Esophagus muscularis mucosa (tissue), 4 donors: ENCODE measurements around the gene RPA3. TPM values are rescaled to one million over a fixed set of nuclear protein-coding genes. Genes with fewer than 3 reads are reported as not detected.

Experiments used
- DNase-seq: peaks from one replicate; pipeline ENCODE4 v3.0.0-alpha.2; 2017; ENCODE audit errors: extremely low spot score
- H3K27ac ChIP-seq, 4 donors: fragments of 200-600 bp; sonication (generic); replicated peaks in 1 of 4; 1 replicate in 3 of 4; 2 replicates in 1 of 4; pipeline ENCODE4 v1.5.1; 2016 to 2019; ENCODE audit warnings: mild to moderate bottlenecking in 1 of 4
- H3K27me3 ChIP-seq, 4 donors: fragments of 200-600 bp; sonication (generic); one replicate each; pipeline versions ENCODE4 v1.5.1 to v1.6.0; 2016 to 2019
- H3K36me3 ChIP-seq, 4 donors: fragments of 200-600 bp; sonication (generic); one replicate each; pipeline ENCODE4 v1.5.1; 2016 to 2019
- H3K4me1 ChIP-seq, 4 donors: fragments of 200-600 bp; sonication (generic); one replicate each; pipeline ENCODE4 v1.5.1; 2016 to 2019
- H3K4me3 ChIP-seq, 4 donors: fragments of 200-600 bp; sonication (generic); 1 replicate in 2 of 4; 2 replicates in 2 of 4; pipeline ENCODE4 v1.5.1; 2016 to 2019; ENCODE audit warnings: mild to moderate bottlenecking in 4 of 4, moderate library complexity in 1 of 4
- H3K9me3 ChIP-seq, 4 donors: fragments of 200-600 bp; sonication (generic); 1 replicate in 3 of 4; 2 replicates in 1 of 4; pipeline ENCODE4 v1.5.1; 2016 to 2019
- CTCF ChIP-seq, 3 experiments: fragments of 200-600 bp in 2 of 3; fragments of 450-650 bp in 1 of 3; sonication (generic) in 2 of 3; IDR thresholded peaks; one replicate each; pipeline ENCODE4 v1.5.1; 2017 to 2019; ENCODE audit warnings: antibody characterized with exemption in 3 of 3, mild to moderate bottlenecking in 2 of 3, moderate library complexity in 1 of 3
- EP300 ChIP-seq: sonication (generic); formaldehyde crosslinking; IDR thresholded peaks from one replicate; pipeline ENCODE4 v1.6.1; 2017; ENCODE audit warnings: antibody characterized with exemption
- POLR2A ChIP-seq: fragments of 450-650 bp; IDR thresholded peaks from one replicate; pipeline ENCODE4 v1.6.1; 2017; ENCODE audit warnings: antibody characterized with exemption, moderate library complexity, mild to moderate bottlenecking, low read depth
- POLR2AphosphoS5 ChIP-seq, 2 donors: sonication (generic); formaldehyde crosslinking; IDR thresholded peaks; one replicate each; pipeline ENCODE4 v1.6.1; 2017; ENCODE audit warnings: antibody characterized with exemption in 2 of 2
- WGBS: methylation state at CpG from one replicate; pipeline ENCODE4 v1.1.5; 2018; 5-methylcytosine and 5-hydroxymethylcytosine counted together
- intact Hi-C: fragments of 100-400 bp; cut with DNase I; formaldehyde crosslinking; loops from one replicate; pipeline ENCODE4 v1.15.1; 2023
- total RNA-seq, 4 donors: library from RNA; depleted of rRNA; stranded (reverse); fragments of >200 nt; gene quantifications; one replicate each; pipeline versions ENCODE4 v1.1.0 to v1.2.1, GENCODE V29; 2016

Gene RPA3
- total RNA-seq, 4 donors from 2014 or later, result 11.5 to 22.0 (median 16.3) TPM

GRCh38 chr7:7675686-7676085, 42.7 kb downstream of the RPA3 start:
- no peaks in the 10 kb centered on the region for H3K9me3 ChIP-seq
- intact Hi-C loops, result no loop called here
- WGBS, result 74% methylated on average over 6 of the region's 6 CpGs
- no peak overlapping the region for H3K27ac ChIP-seq
- no peaks in the 10 kb centered on the region for H3K27me3 ChIP-seq
- TF ChIP-seq POLR2AphosphoS5 (IDR thresholded peaks at IDR 0.05) (no peak), EP300 (no peak), POLR2A (no peak), CTCF (IDR thresholded peaks at IDR 0.05) (no peak)
- peaks cover 0 to 15% (median 7%) of the 10 kb centered on the region in 4 donors for H3K36me3 ChIP-seq
- peaks cover 0 to 9% (median 4%) of the 10 kb centered on the region in 4 donors for H3K4me1 ChIP-seq
- no peak overlapping the region for H3K4me3 ChIP-seq
- DNase-seq, result no peak

GRCh38 chr7:7673240-7673550, 45.2 kb downstream of the RPA3 start:
- intact Hi-C loops, result no loop called here
- peaks cover 0 to 15% (median 7%) of the 10 kb centered on the region in 4 donors for H3K36me3 ChIP-seq
- 65% methylated on average over 2 of the region's 2 CpGs for WGBS
- no peaks in the 10 kb centered on the region for H3K27me3 ChIP-seq
- TF ChIP-seq POLR2A, result no peak
- no peak for TF ChIP-seq POLR2AphosphoS5 (IDR thresholded peaks at IDR 0.05)
- no peak for TF ChIP-seq EP300
- no peak for TF ChIP-seq CTCF (IDR thresholded peaks at IDR 0.05)
- DNase-seq, result no peak
- no peak overlapping the region for H3K4me3 ChIP-seq
- no peaks in the 10 kb centered on the region for H3K9me3 ChIP-seq
- no peak overlapping the region for H3K27ac ChIP-seq
- peaks cover 0 to 9% (median 4%) of the 10 kb centered on the region in 4 donors for H3K4me1 ChIP-seq

GRCh38 chr7:7672545-7673239, 45.7 kb downstream of the RPA3 start:
- intact Hi-C loops, result no loop called here
- no peak overlapping the region for H3K4me3 ChIP-seq
- WGBS, result 81% methylated on average over 6 of the region's 6 CpGs
- no peaks in the 10 kb centered on the region for H3K27me3 ChIP-seq
- peaks cover 0 to 15% (median 7%) of the 10 kb centered on the region in 4 donors for H3K36me3 ChIP-seq
- no peaks in the 10 kb centered on the region for H3K9me3 ChIP-seq
- TF ChIP-seq POLR2AphosphoS5 (IDR thresholded peaks at IDR 0.05), result no peak
- no peak for TF ChIP-seq EP300
- no peak for TF ChIP-seq CTCF (IDR thresholded peaks at IDR 0.05)
- no peak for TF ChIP-seq POLR2A
- peaks cover 0 to 9% (median 4%) of the 10 kb centered on the region in 4 donors for H3K4me1 ChIP-seq
- H3K27ac ChIP-seq, result no peak overlapping the region
- no peak for DNase-seq

GRCh38 chr7:7671361-7671760, 47.0 kb downstream of the RPA3 start:
- DNase-seq, result no peak
- intact Hi-C loops, result no loop called here
- no peaks in the 10 kb centered on the region for H3K27me3 ChIP-seq
- no peaks in the 10 kb centered on the region for H3K9me3 ChIP-seq
- no peak overlapping the region for H3K4me3 ChIP-seq
- H3K27ac ChIP-seq, result no peak overlapping the region
- H3K4me1 ChIP-seq, result peaks cover 0 to 9% (median 4%) of the 10 kb centered on the region in 4 donors
- 56% methylated on average over 3 of the region's 3 CpGs for WGBS
- H3K36me3 ChIP-seq, result peaks cover 0 to 15% (median 7%) of the 10 kb centered on the region in 4 donors
- TF ChIP-seq POLR2A (no peak), EP300 (no peak), CTCF (IDR thresholded peaks at IDR 0.05) (no peak), POLR2AphosphoS5 (IDR thresholded peaks at IDR 0.05) (no peak)

GRCh38 chr7:7670490-7670889, 47.9 kb downstream of the RPA3 start:
- WGBS, result 96% methylated on average over 3 of the region's 3 CpGs
- H3K9me3 ChIP-seq, result no peaks in the 10 kb centered on the region
- intact Hi-C loops, result no loop called here
- TF ChIP-seq EP300, result no peak
- no peak for TF ChIP-seq POLR2AphosphoS5 (IDR thresholded peaks at IDR 0.05)
- no peak for TF ChIP-seq POLR2A
- no peak overlapping the region for H3K27ac ChIP-seq
- peaks cover 0 to 9% (median 4%) of the 10 kb centered on the region in 4 donors for H3K4me1 ChIP-seq
- H3K4me3 ChIP-seq, result no peak overlapping the region
- peaks cover 0 to 7% (median 4%) of the 10 kb centered on the region in 4 donors for H3K36me3 ChIP-seq
- H3K27me3 ChIP-seq, result no peaks in the 10 kb centered on the region
- DNase-seq, result no peak
